Fibroblast of skin of abdomen (primary cell): Measurements from ENCODE around the gene USF1.
"Not testable (repeated sequence)": the region's sequence is repeated elsewhere in the genome, so short reads cannot be mapped to it uniquely, and the experiment has no call there.

Source experiments
- DNase-seq: peaks from one replicate; pipeline ENCODE4 v3.0.0-alpha.2; 2013

The USF1 gene

GRCh38 chr1:161077426-161077825, 31.6 kb upstream of the USF1 start:
- DNase-seq, result no peak

- no peak for DNase-seq
These were observed 30.6 kb upstream of the USF1 start for GRCh38 chr1:161076410-161076809.

DNA sequence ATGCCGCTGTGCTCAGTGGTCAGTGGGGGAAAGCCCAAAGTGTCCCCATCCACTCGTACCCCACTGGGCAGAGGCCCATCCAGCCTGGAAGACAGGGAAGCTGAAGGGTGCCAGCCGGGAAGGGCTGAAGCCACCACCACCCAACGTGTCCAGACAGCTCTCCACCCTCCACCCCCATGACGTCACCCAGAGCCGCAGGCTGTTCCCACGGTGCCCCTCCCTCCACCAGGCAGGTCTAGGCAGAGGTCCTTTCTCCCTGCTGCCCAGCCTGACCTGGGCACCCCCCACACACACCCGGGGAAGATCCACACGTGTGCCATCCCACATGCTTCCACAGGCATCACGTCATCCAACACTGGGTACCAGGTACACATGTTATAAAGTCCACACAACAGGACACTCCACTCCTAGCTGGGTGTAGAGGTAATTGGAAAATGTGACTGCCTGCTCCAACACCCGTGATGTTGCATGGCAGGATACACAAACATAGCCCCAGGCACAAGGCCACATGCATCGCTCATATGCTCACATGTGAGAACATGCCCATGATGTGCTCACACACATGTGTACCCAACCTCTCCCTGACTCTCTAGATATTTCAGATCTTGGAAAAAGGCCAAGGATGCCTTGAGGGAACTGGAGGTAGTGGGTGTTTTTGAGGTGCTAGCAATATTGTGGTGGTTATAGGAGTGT, 29.0 kb upstream of the USF1 start:
- no peak for DNase-seq

DNA sequence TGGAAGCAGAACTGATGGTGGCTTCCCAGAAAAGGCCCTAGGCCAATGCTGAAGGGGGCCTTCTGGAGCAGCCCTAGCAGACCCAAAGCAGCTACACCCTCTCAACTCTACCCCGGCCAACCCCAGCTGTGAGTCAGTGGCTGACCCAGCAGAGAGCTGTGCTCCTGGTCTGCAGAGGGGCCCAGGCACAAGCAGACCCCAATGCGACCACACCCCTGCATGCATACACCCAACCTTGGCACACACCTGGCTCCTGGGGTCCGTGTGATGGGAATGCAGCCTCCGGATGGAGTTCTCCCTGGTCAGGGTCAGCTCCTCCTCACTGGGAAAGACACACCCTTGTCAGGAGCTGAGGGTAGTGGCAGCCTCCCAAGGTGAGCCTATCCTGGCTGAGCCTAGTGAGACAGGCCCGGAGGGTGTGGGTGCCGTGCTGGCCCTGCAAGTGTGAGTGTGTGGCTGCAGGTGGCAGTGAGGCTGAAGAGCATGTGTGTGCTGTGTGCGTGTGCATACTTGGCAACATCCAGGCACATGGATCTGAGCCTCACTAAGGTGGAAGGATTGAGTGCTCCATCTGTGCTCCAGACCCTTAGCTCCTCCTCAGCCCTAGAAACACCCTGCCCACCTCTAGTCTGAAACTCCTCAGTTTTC, 27.8 kb upstream of the USF1 start:
- no peak for DNase-seq

GRCh38 chr1:161072751-161073449, 27.1 kb upstream of the USF1 start:
- no peak for DNase-seq

- DNase-seq, result peak; percentile 24
These were observed 26.2 kb upstream of the USF1 start for GRCh38 chr1:161071886-161072371.

GRCh38 chr1:161070761-161071160, 25.0 kb upstream of the USF1 start:
- no peak for DNase-seq

DNA sequence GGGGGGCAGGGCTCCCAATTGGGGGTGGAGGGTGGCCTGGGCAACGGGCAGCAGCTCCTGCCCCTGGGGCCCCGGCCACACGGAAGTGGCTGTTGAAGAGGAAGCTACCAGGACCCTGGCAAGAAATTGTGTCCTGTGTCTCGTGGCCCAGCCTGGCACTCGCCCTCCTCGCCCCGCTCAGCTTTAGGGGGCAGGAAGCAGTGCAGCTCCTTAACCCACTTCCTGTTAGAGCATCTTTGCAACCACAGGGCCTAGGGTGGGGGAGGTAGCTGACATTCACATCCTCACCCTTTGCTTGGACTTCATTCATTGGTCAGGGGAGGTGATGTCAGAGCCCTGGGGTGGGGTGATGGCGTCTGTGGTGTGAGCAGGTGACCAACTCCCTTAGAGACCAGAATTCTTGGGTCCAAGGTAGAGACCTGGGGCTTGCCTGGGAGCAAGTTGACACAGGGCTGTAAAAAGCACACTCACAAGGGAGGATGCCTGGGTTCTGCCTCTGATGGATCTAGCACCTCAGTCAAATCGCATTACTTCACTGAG, 24.0 kb upstream of the USF1 start, which contains the start of gene ARHGAP30:
TSS of gene ARHGAP30 (minus strand) at position 161 of the 540 bp plus-strand sequence. CDS start 267 bp downstream, outside the sequence.
- no peak for DNase-seq

DNA sequence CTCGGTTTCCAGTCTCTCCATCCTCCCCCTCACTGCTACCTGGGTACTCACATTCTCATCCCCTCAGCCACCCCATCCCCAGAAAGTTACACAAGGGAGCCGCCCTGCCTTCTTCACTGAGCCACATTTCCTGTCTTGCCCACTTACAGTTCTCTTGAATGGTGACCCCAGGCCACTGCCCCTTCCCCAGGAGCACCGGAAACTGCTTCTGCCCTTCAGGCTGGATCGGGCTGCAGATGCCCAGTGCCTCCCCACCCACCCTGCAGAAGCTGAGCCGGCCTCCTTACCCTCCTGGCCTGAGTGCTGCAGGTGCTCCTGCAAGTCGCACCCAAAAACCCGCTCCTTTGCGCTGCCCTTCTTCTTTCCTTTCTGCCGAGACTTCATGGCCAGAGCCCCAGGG, 23.5 kb upstream of the USF1 start:
- DNase-seq, result no peak

DNA sequence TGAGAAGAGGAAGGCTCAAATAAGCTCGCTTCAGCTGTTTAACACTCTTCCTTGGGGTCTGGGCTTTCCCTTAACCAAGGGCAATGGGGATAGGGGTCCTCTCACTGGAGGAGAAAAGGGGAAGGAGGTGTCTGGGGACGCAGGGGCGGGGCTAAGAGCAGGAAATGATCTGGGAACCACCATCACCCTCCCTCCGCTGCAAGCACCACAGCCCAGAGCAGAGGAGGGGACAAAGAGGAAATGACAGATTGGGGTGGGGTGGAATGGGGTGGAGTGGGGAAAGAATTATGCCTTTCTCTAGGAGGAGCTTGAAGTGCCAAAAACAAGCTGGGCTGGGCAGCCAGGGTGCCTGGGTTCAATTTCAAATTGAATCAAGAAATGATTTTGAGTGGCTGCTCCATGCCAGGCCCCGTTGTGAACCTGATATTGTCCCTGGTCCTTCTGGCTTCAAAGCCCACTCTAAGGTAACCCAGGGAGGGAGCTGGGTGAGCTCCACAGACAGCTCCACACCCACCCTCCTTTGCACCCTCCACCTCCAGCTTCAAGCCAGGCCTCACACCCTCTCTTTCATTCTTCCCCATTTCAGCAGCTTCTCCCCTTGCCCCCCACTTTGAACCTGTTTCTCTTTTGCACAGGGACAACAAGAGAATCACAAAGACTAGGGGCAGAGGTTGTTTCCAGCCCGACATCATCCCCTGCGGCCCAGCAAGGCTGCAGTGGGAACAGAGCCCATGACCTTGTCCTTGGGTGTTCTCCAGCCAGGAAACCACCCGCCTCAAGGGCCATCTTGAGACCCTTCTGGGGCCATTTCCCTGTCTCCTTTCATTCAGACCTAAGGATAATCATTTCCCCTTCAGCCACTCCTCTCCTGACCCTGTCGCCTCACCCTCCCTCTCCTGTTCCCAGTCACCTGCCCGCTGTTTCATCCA, 22.8 kb upstream of the USF1 start:
- DNase-seq, result no peak

DNA sequence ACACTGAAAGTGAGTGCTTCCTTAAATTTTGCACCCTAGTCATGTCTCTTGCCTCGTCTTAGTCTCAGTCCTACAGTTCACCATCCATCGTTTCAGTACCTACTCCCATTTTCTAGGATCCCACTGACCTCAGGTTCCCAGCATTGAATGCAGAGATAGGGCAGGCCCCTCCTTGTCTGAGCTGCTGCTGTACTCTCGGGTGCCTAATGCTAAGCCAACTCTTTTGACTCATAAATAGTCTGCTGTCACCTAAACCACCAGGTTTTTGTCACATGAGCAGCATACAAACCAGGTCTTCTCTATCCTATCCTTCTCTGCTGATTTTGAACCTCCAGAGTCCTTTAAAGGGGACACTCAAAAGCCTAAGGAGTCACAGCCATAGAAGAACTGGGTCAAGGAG, 20.9 kb upstream of the USF1 start:
- no peak for DNase-seq

- DNase-seq, result not testable (repeated sequence)
These were observed 19.9 kb upstream of the USF1 start for GRCh38 chr1:161065681-161066080.

DNA sequence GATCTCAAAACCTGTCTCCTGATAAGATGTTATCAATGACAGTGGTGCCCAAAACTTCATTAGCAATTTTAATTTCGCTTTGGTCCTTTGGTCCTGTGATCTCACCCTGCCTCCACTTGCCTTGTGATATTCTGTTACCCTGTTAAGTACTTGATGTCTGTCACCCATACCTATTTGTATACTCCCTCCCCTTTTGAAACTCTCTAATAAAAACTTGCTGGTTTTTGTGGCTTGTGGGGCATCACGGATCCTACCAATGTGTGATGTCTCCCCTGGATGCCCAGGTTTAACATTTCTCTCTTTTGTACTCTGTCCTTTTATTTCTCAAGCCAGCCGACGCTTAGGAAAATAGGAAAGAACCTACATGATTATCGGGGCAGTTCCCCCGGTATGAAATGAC, 18.2 kb upstream of the USF1 start:
- not testable (repeated sequence) for DNase-seq

GRCh38 chr1:161061419-161061818, 15.6 kb upstream of the USF1 start:
- no peak for DNase-seq

GRCh38 chr1:161059293-161059692, 13.5 kb upstream of the USF1 start:
- DNase-seq, result no peak

DNA sequence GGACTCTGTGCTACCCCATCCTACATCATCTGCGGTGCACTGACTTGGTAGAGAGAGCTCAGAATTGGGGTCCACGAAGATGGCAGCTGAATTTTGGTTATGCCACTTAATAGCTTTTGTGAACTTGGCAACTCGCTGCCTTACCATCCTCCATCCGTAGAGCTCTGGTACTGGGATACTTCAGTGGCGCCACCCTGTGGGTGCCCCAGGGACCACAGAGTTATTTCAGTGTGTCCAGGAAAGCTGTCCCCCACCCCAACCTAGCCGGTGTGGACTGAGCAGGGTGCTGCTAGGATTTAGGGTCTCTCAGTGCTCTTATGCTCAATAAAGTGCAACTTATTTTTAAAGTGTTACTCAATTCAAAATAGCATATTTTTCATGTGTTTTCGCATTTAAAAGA, 9.0 kb upstream of the USF1 start:
- DNase-seq, result no peak

DNA sequence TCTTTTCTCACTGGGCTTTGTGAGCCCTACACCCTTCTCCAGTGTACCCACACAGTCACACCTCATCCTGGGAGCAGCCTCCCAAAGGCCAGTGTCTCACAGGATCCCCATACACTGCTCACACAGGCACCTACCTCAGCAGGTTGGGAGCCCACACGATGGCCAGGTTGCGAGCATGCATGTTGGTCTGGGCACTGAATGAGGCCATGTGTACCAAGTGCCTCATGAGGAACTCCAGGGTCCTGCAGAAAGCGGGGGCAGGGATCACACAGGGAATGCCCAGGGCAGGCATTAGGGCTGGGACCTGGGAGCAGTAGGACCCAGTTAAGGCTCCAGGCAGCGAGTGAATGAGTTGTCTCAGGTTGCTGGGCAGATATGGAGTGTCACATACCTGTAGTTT, 8.5 kb upstream of the USF1 start:
- no peak for DNase-seq

- DNase-seq, result no peak
These were observed 7.1 kb upstream of the USF1 start for GRCh38 chr1:161052899-161053298.

- no peak for DNase-seq
These were observed 5.4 kb upstream of the USF1 start for GRCh38 chr1:161051219-161051618.

DNA sequence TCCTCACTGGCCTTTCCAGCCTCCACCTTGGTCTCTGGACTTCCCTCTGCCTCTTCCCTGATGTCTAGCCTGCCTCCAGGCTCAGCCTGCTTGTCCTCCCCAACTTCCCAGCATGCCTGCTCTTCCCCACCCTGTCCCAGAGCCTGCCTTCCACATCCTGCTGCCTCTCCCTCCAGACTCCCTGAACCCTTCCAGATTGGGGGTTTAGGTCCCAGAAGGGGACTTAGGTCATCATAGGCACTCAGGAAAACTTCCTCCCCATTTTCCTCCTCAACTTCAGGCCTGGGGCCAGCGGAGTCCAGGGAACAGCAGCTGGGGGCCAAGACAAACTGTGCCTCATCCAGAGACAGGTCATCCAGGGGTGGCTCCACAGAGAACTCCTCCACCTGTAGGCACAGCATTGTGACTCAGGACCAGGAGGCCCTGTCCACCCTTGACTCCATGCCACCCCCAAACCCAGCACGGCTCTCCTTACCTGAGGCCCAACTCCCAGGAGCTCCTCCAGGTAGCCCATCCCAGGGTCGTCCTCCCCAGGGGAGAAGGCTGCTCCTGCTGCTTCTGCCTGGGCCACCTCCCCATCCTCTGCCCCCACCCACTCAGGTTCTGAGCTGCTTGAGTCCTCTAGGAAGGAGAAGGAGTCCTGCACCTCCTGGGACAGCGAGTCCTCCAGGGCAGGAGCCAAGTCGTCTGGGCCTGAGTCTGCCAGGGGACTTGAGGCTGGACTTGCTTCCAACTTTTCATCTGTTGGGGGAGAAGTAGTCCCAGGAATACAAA, 3.4 kb upstream of the USF1 start:
- no peak for DNase-seq
